Stomach (tissue), 9 donors: ENCODE data around the gene UQCRC1. TPM values are rescaled to one million over a fixed set of nuclear protein-coding genes. Genes with fewer than 3 reads are reported as not detected.

Experiments
- DNase-seq, 2 donors: peaks; one replicate each; pipeline versions ENCODE4 v3.0.0 to v3.0.0-alpha.2; 2013 to 2019
- H3K27ac ChIP-seq, 5 donors: fragments of 200-600 bp in 4 of 5; sonication (generic) in 4 of 5; one replicate each; pipeline ENCODE4 v1.5.1; 2013 to 2019; ENCODE audit warnings: mild to moderate bottlenecking in 1 of 5, moderate library complexity in 1 of 5
- H3K27me3 ChIP-seq, 3 donors: fragments of 200-600 bp; sonication (generic); one replicate each; pipeline ENCODE4 v1.5.1; 2017 to 2019; ENCODE audit warnings: mixed run types in 1 of 3
- H3K36me3 ChIP-seq, 4 donors: fragments of 200-600 bp; sonication (generic); 1 replicate in 3 of 4; 2 replicates in 1 of 4; pipeline ENCODE4 v1.5.1; 2016 to 2019
- H3K4me1 ChIP-seq, 4 donors: fragments of 200-600 bp; sonication (generic); one replicate each; pipeline ENCODE4 v1.5.1; 2016 to 2019
- H3K4me3 ChIP-seq, 4 donors: fragments of 200-600 bp; sonication (generic) in 3 of 4; one replicate each; pipeline ENCODE4 v1.5.1; 2016 to 2019; ENCODE audit warnings: mild to moderate bottlenecking in 1 of 4
- H3K9me3 ChIP-seq, 4 donors: fragments of 200-600 bp; sonication (generic); one replicate each; pipeline ENCODE4 v1.5.1; 2016 to 2019
- CTCF ChIP-seq, 7 experiments: fragments of 450-650 bp in 4 of 7; fragments of 200-600 bp in 3 of 7; sonication (generic) in 3 of 7; IDR thresholded peaks; one replicate each; pipeline ENCODE4 v1.5.1; 2016 to 2019; ENCODE audit warnings: antibody characterized with exemption in 7 of 7, control low read depth in 2 of 7, mild to moderate bottlenecking in 1 of 7
- EP300 ChIP-seq: sonication (generic); formaldehyde crosslinking; IDR thresholded peaks from one replicate; pipeline ENCODE4 v1.6.1; 2017; ENCODE audit warnings: antibody characterized with exemption
- POLR2A ChIP-seq, 4 donors: fragments of 450-650 bp; IDR thresholded peaks; one replicate each; pipeline ENCODE4 v1.6.1; 2016; ENCODE audit warnings: antibody characterized with exemption in 4 of 4, control low read depth in 2 of 4, mild to moderate bottlenecking in 1 of 4, moderate library complexity in 1 of 4
- POLR2AphosphoS5 ChIP-seq, 3 donors: sonication (generic); formaldehyde crosslinking; IDR thresholded peaks; one replicate each; pipeline ENCODE4 v1.6.1; 2016; ENCODE audit warnings: antibody characterized with exemption in 3 of 3
- WGBS, 5 donors: extraction: QIAGEN DNeasy Blood & Tissue Kit in 3 of 5; methylation state at CpG; one replicate each; pipeline versions ENCODE4 v1.1.5 to v1.1.7; 2013 to 2018; 5-methylcytosine and 5-hydroxymethylcytosine counted together
- intact Hi-C: fragments of 100-400 bp; cut with DNase I; formaldehyde crosslinking; loops from one replicate; pipeline ENCODE4 v1.15.1; 2023; ENCODE audit warnings: low total_unique reads
- polyA plus RNA-seq, 3 donors: library from polyadenylated mRNA; stranded (reverse); fragments of 200-250 nt; gene quantifications; one replicate each; pipeline ENCODE4 v1.2.3, GENCODE V29; 2013
- total RNA-seq, 5 donors: library from RNA; depleted of rRNA; stranded (reverse); fragments of >200 nt; gene quantifications; one replicate each; pipeline versions ENCODE4 v1.1.0 to v1.2.3, GENCODE V29; 2014 to 2016
- donor health status: healthy with polysubstance abuse.
- donor health status: Bipolar disorder and iron deficiency.
- donor health status: healthy.

The UQCRC1 gene
- total and polyA plus RNA-seq, 8 donors, result 178 to 568 (median 277) TPM

GRCh38 chr3:48642605-48643004 is 33.2 kb upstream of the UQCRC1 start:
- TF ChIP-seq EP300 (no peak), POLR2AphosphoS5 (IDR thresholded peaks at IDR 0.05) (no peak), POLR2A (IDR thresholded peaks at IDR 0.05) (no peak), CTCF (IDR thresholded peaks at IDR 0.05) (no peak)
- no peak overlapping the region for H3K4me3 ChIP-seq
- no peaks in the 10 kb centered on the region for H3K4me1 ChIP-seq
- no peaks in the 10 kb centered on the region for H3K27me3 ChIP-seq
- WGBS, 5 donors, result 92 to 96% (median 94%) methylated on average over 9 to 12 of the region's 12 CpGs
- no peaks in the 10 kb centered on the region for H3K9me3 ChIP-seq
- DNase-seq, result no peak
- no peaks in the 10 kb centered on the region for H3K36me3 ChIP-seq
- no peak overlapping the region for H3K27ac ChIP-seq
- intact Hi-C loops, result no loop called here

GRCh38 chr3:48641396-48641795 is 31.9 kb upstream of the UQCRC1 start:
- no peak overlapping the region for H3K27ac ChIP-seq
- H3K9me3 ChIP-seq, result no peaks in the 10 kb centered on the region
- peaks cover 3 to 5% (median 4%) of the 10 kb centered on the region in 4 donors for H3K4me1 ChIP-seq
- intact Hi-C loops, result no loop called here
- WGBS, 5 donors, result 94 to 100% (median 97%) methylated on average over 1 to 3 of the region's 3 CpGs
- TF ChIP-seq POLR2AphosphoS5 (IDR thresholded peaks at IDR 0.05) (no peak), POLR2A (IDR thresholded peaks at IDR 0.05) (no peak), EP300 (no peak), CTCF (IDR thresholded peaks at IDR 0.05) (no peak)
- no peak for DNase-seq
- H3K27me3 ChIP-seq, result no peaks in the 10 kb centered on the region
- H3K36me3 ChIP-seq, result no peaks in the 10 kb centered on the region
- H3K4me3 ChIP-seq, result no peak overlapping the region

GRCh38 chr3:48639944-48640606 is 30.6 kb upstream of the UQCRC1 start:
- Histone ChIP-seq H3K9me3 (no peaks in the 10 kb centered on the region), H3K4me1 (peaks cover 11 to 13% (median 12%) of the 10 kb centered on the region in 4 donors), H3K4me3 (no peak overlapping the region), H3K36me3 (no peaks in the 10 kb centered on the region), H3K27ac (no peak overlapping the region), H3K27me3 (no peaks in the 10 kb centered on the region)
- TF ChIP-seq POLR2A (IDR thresholded peaks at IDR 0.05) (no peak), EP300 (no peak), POLR2AphosphoS5 (IDR thresholded peaks at IDR 0.05) (no peak), CTCF (IDR thresholded peaks at IDR 0.05) (no peak)
- intact Hi-C loops, result no loop called here
- 85 to 92% (median 87%) methylated on average over 29 to 38 of the region's 38 CpGs for WGBS, 5 donors
- no peak for DNase-seq

GRCh38 chr3:48637305-48637704 is 27.9 kb upstream of the UQCRC1 start:
- intact Hi-C loops, result no loop called here
- H3K27me3 ChIP-seq, result no peaks in the 10 kb centered on the region
- H3K27ac ChIP-seq, result no peak overlapping the region
- H3K36me3 ChIP-seq, result peaks cover 0 to 11% (median 11%) of the 10 kb centered on the region in 4 donors
- H3K4me3 ChIP-seq, result no peak overlapping the region
- H3K9me3 ChIP-seq, result no peaks in the 10 kb centered on the region
- no peak for TF ChIP-seq POLR2AphosphoS5 (IDR thresholded peaks at IDR 0.05)
- TF ChIP-seq CTCF (IDR thresholded peaks at IDR 0.05), result no peak
- no peak for TF ChIP-seq POLR2A (IDR thresholded peaks at IDR 0.05)
- TF ChIP-seq EP300, result no peak
- WGBS, 5 donors, result 62 to 73% (median 65%) methylated on average over 4 to 6 of the region's 6 CpGs
- H3K4me1 ChIP-seq, result peaks cover 22 to 35% (median 26%) of the 10 kb centered on the region in 4 donors
- no peak for DNase-seq
